ENCODE results near the gene SBF2. TPM values are rescaled to one million over a fixed set of nuclear protein-coding genes. Genes with fewer than 3 reads are reported as not detected.

SBF2 gene
- total RNA-seq, 4 donors from 2014 or later, result 29.7 to 60.4 (median 36.0) TPM

DNA sequence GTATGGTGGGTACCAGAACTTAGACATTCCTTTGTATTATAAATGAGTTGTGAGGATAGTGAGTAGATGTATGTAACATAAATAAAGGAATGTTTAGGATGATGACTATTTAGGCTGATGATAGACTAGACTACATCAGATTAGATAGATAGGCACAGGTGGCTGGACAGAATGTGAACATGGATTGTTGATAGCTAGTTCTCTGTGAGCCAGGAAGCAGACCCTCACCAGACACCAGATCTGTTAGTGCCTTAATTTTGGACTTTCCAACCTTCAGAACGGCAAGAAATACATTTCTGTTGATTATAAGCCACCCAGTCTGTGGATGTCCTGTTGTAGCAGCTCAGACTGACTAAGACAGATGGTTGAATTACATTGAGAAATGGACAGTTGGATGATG lies 530.7 kb downstream of the SBF2 start:
- no peak for DNase-seq (ENCODE audit: low spot score in 2 of 2)
- 91 to 97% methylated on average over 1 of the region's 1 CpG for WGBS, 2 donors
- TF ChIP-seq, protein P1, sequence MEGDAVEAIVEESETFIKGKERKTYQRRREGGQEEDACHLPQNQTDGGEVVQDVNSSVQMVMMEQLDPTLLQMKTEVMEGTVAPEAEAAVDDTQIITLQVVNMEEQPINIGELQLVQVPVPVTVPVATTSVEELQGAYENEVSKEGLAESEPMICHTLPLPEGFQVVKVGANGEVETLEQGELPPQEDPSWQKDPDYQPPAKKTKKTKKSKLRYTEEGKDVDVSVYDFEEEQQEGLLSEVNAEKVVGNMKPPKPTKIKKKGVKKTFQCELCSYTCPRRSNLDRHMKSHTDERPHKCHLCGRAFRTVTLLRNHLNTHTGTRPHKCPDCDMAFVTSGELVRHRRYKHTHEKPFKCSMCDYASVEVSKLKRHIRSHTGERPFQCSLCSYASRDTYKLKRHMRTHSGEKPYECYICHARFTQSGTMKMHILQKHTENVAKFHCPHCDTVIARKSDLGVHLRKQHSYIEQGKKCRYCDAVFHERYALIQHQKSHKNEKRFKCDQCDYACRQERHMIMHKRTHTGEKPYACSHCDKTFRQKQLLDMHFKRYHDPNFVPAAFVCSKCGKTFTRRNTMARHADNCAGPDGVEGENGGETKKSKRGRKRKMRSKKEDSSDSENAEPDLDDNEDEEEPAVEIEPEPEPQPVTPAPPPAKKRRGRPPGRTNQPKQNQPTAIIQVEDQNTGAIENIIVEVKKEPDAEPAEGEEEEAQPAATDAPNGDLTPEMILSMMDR (IDR thresholded peaks at IDR 0.05), result no peak
- TF ChIP-seq POLR2A (IDR thresholded peaks at IDR 0.05), result no peak
- H3K4me3 ChIP-seq (ENCODE audit: low read depth, poor library complexity, severe bottlenecking), result no peak overlapping the region
- intact Hi-C loops (cut with DNase I; ENCODE audit: low total_unique reads), result no loop called here

DNA sequence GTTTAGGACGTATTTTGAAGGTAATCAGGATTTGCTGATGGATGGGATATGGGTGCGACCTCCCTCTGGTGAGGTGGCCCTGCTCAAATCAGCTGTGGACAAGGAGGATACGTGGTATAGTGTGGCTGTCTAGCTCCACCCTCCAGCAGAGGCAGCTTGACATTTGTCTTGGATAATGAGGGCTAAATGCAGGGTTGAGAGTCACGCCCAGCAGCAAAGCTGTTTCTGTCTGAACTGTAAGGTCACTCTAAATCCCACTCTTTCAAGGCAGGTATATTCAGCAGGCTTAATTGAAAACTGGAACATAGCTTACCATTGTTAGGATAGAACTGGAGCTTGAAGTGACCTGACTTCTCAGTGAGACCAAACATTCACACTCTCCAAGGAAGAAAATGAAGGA lies 531.5 kb downstream of the SBF2 start:
- 85 to 92% methylated on average over 4 of the region's 4 CpGs for WGBS, 2 donors
- intact Hi-C loops (cut with DNase I; ENCODE audit: low total_unique reads), result no loop called here
- TF ChIP-seq, protein P1 (IDR thresholded peaks at IDR 0.05), result no peak
- TF ChIP-seq POLR2A (IDR thresholded peaks at IDR 0.05), result no peak
- no peak overlapping the region for H3K4me3 ChIP-seq (ENCODE audit: low read depth, poor library complexity, severe bottlenecking)
- no peak for DNase-seq (ENCODE audit: low spot score in 2 of 2)

DNA sequence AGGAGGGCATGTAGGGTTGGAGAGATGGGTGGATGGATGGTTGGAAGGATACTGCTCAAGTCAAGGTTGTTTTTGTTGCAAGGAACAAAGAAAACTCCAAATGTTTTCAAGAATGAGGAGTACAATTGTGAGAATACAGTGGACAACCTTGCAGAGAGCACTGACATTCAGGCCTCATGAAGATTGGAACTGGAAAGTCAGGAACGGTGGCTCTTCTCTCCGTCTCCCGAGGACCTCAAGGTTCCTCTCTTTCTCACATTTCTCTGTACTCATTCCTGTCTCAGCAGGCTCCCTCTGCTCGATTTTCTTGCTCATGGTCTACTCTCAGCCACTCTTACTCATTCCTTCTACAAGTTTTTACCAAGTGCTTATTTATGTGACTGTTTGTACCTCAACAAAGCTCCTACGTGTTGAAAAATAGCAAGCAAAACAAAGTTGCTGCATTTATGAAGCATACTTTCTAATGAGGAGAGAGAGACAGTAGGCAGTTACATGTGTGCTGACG lies 532.5 kb downstream of the SBF2 start:
- peak in 1 of 2 donors; percentile 43 for DNase-seq (ENCODE audit: low spot score in 2 of 2)
- intact Hi-C loops (cut with DNase I; ENCODE audit: low total_unique reads), result no loop called here
- WGBS, 2 donors, result 59 to 61% methylated on average over 6 of the region's 6 CpGs
- TF ChIP-seq POLR2A (IDR thresholded peaks at IDR 0.05), result no peak
- TF ChIP-seq, protein P1 (IDR thresholded peaks at IDR 0.05), result no peak
- H3K4me3 ChIP-seq (ENCODE audit: low read depth, poor library complexity, severe bottlenecking), result no peak overlapping the region

DNA sequence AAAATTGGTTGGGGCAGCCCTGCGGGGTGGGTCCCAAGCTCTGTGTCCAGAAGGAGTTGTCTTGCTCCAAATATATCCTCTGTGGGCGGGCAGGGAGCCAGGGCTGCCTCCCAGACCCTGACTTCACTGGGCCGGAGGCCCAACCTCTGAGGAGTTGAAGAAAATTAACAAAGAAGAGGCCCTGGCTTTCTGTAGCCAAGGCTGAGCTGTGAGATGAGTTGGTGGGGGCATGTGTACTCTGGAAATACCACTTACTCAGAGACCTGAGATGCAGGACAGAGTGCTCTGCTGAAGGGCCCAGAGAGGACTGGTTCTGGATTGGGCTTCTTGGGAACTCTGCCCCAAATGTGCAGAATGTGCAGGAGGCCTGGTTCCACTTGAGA lies 533.8 kb downstream of the SBF2 start:
- peak; percentile 91 to 98 for DNase-seq (ENCODE audit: low spot score in 2 of 2)
- H3K4me3 ChIP-seq (ENCODE audit: low read depth, poor library complexity, severe bottlenecking), result no peak overlapping the region
- intact Hi-C loops (cut with DNase I; ENCODE audit: low total_unique reads), result no loop called here
- 18 to 36% methylated on average over 3 of the region's 3 CpGs for WGBS, 2 donors
- TF ChIP-seq POLR2A (IDR thresholded peaks at IDR 0.05), result no peak
- TF ChIP-seq, protein P1 (IDR thresholded peaks at IDR 0.05), result no peak

DNA sequence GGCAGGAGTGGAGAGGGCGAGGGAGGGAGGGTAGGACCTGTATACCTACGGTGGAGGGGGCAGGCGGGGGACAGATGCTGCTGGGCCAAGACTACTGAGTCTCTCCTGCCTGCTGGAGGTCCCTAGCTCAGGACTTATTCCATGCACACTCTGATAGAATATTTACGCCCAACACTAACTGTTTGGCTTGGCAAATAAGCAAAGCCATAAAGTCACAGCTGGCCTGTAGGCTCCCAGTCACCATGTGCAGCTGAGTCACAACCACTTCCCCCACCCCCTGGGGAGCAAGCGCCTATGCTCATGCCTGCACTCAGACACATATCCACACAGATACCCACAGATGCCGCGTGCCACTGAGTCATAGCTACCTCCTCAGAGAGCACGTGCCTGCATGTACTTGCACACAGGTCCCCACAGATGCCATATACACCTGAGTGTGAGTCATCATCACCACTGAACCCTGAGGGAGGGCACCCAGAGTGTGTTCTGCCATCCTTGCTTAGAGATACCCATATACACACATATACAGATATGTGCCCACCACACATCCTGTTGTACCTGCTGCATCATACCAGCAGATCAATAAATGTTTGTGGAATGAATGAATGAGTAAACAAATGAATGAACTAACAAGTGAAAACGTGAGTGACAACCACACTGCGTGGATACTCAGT lies 534.4 kb downstream of the SBF2 start:
- TF ChIP-seq POLR2A (IDR thresholded peaks at IDR 0.05), result no peak
- TF ChIP-seq, protein P1 (IDR thresholded peaks at IDR 0.05), result no peak
- intact Hi-C loops (cut with DNase I; ENCODE audit: low total_unique reads), result no loop called here
- H3K4me3 ChIP-seq (ENCODE audit: low read depth, poor library complexity, severe bottlenecking), result no peak overlapping the region
- WGBS, 2 donors, result 15 to 20% methylated on average over 7 to 10 of the region's 10 CpGs
- DNase-seq (ENCODE audit: low spot score in 2 of 2), result peak; percentile 97 to 99

Measured in lower leg skin (tissue), 4 donors.